Testis (tissue), 5 donors: Measurements from ENCODE around the gene CATSPERD. TPM values are rescaled to one million over a fixed set of nuclear protein-coding genes. Genes with fewer than 3 reads are reported as not detected.

Experiments
- DNase-seq: peaks from one replicate; pipeline ENCODE4 v3.0.0-alpha.2; 2019
- H3K27ac ChIP-seq, 2 donors: fragments of 200-600 bp; sonication (generic); one replicate each; pipeline ENCODE4 v1.5.1; 2019
- H3K27me3 ChIP-seq: fragments of 200-600 bp; sonication (generic); one replicate; pipeline ENCODE4 v1.5.1; 2019
- H3K36me3 ChIP-seq: fragments of 200-600 bp; sonication (generic); one replicate; pipeline ENCODE4 v1.5.1; 2017; ENCODE audit warnings: low read depth; ENCODE audit errors: missing control alignments
- H3K4me1 ChIP-seq: fragments of 200-600 bp; sonication (generic); one replicate; pipeline ENCODE4 v1.5.1; 2019
- H3K4me3 ChIP-seq, 2 donors: fragments of 200-600 bp; sonication (generic); one replicate each; pipeline ENCODE4 v1.5.1; 2017 to 2019
- H3K9me3 ChIP-seq: fragments of 200-600 bp; sonication (generic); one replicate; pipeline ENCODE4 v1.5.1; 2017
- POLR2A ChIP-seq: fragments of 450-650 bp; IDR thresholded peaks from one replicate; pipeline ENCODE4 v1.6.1; 2017; ENCODE audit warnings: antibody characterized with exemption, mild to moderate bottlenecking, moderate library complexity
- WGBS, 2 donors: methylation state at CpG; one replicate each; pipeline ENCODE4 v1.1.5; 2018; 5-methylcytosine and 5-hydroxymethylcytosine counted together
- intact Hi-C: fragments of 100-400 bp; cut with DNase I; formaldehyde crosslinking; loops from one replicate; pipeline ENCODE4 v1.15.1; 2023; ENCODE audit warnings: low total_unique reads
- long read RNA-seq, 2 donors: transcript quantifications; one replicate each; lab custom pipeline, GENCODE V29; 2026
- polyA plus RNA-seq: library from polyadenylated mRNA; stranded (reverse); fragments of 350-450 nt; fragmentation: Illumina TruSeq; extraction: RNeasy Lipid Tissue Mini Kit (QIAGEN cat#74804); gene quantifications from one replicate; pipeline ENCODE4 v1.2.3, GENCODE V29; 2014; ENCODE audit warnings: low read depth, low replicate concordance; ENCODE audit not compliant: insufficient read depth
- total RNA-seq, 2 donors: library from RNA; depleted of rRNA; stranded (reverse); fragments of >200 nt; gene quantifications; one replicate each; pipeline ENCODE4 v1.2.3, GENCODE V29; 2016
- TF ChIP-seq, protein P1 (sequence below), 3 experiments: fragments of 450-650 bp in 2 of 3; fragments of 200-600 bp in 1 of 3; sonication (generic) in 1 of 3; IDR thresholded peaks; one replicate each; pipeline ENCODE4 v1.5.1; 2016 to 2019; ENCODE audit warnings: antibody characterized with exemption in 3 of 3, mild to moderate bottlenecking in 2 of 3, moderate library complexity in 1 of 3

CATSPERD gene, protein sequence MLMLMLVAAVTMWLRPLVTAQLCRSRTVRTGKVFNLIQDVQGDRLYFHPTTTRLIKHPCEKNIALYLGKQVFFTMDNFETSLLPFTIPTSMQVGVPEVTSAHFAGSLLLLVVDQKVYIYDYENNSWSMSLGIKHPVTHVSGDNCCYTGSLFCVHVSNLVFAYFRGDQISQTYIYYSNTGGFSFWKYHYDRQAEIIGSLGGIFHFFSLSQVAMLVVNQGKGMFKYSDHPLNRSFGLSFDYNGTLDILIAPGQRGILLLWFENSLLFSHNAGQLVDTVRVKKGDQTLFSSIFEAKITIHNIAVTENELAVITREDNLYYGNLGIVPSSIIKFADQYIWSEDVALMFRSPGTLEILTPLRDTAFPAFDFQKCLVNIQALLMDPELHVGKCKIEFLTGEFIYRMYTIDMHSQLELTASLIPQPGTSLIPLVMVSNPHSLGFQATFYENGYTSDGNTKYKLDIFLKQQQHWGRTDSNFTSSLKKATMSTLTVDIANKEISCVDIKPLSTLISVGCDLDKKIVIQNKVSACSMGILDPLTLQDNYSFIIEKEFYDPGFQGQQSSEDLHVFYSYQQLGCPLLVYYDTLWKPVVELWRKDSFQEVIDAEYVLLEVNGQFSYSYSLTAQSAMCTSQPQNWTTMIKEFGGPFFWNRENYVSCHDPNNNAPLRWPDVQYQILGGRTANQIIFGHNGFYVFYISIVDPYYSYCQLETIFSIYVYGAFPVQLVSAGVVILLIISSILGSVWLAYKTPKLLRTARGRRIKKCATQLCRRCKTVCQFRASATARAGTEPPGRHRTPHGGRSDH
- total RNA-seq (1 to 10 TPM; 6.1 to 9.3 TPM), polyA plus RNA-seq (31.3 TPM)
- long read RNA-seq, donor 1 = 0 reads
- long read RNA-seq, donor 2 = 0 reads

DNA sequence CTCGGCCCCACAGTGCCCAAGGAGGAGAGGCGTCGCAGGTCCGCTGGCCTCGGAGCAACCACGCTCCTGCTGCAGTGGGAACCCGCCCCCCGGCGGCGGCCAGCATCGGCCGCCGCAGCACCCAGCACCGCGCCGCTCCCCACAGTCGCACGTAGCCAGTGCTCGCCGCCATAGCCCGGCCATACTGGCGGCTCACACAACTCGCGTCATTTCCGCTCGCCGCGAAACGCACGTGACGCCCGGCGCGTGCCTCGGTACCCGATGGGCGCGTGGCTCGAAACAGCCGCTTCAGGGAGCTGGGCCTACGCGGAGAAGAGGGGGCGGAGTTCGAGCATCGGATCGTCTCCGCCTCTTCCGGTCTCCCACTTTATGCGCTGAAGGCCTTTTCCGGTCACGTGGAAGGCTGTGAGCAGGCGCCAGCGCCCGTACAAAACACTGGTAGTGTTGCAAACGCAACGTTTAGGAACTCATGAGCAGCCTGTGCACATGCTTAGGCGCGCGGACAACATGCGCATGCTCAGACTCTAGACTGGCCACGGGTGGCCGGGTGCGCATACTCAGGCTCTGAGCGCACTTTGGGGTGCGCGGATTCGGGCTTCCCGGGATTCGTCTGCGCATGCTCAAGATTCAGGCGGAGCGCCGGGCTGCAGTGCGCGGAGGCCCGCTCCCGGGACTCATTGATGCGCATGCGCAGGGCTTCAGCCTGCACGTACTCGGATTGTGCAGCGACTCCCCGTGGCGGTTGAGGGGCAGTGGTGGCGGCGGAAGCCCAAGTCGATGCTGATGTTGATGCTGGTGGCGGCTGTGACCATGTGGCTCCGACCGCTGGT, at the start of gene CATSPERD, which contains the start of gene LONP1:
TSS of gene CATSPERD (plus strand) at position 677 of the 830 bp plus-strand sequence. CDS start at position 778, 101 bp downstream.
TSS of gene LONP1 (minus strand) at position 186 of the 830 bp plus-strand sequence. CDS start at position 172, 14 bp downstream.
- peaks cover 18% of the 10 kb centered on the region for H3K4me1 ChIP-seq
- DNase-seq = peak; percentile 99
- no peaks in the 10 kb centered on the region for H3K36me3 ChIP-seq
- H3K4me3 ChIP-seq = peak within 1 kb of the TSS; percentile 97 to 99
- intact Hi-C loops = no loop called here
- no peaks in the 10 kb centered on the region for H3K9me3 ChIP-seq
- WGBS, 2 donors = 0 to 1% methylated on average over 29 to 46 of the region's 90 CpGs
- peak within 1 kb of the TSS; percentile 93 to 94 for H3K27ac ChIP-seq
- TF ChIP-seq POLR2A = no peak
- TF ChIP-seq, protein P1, sequence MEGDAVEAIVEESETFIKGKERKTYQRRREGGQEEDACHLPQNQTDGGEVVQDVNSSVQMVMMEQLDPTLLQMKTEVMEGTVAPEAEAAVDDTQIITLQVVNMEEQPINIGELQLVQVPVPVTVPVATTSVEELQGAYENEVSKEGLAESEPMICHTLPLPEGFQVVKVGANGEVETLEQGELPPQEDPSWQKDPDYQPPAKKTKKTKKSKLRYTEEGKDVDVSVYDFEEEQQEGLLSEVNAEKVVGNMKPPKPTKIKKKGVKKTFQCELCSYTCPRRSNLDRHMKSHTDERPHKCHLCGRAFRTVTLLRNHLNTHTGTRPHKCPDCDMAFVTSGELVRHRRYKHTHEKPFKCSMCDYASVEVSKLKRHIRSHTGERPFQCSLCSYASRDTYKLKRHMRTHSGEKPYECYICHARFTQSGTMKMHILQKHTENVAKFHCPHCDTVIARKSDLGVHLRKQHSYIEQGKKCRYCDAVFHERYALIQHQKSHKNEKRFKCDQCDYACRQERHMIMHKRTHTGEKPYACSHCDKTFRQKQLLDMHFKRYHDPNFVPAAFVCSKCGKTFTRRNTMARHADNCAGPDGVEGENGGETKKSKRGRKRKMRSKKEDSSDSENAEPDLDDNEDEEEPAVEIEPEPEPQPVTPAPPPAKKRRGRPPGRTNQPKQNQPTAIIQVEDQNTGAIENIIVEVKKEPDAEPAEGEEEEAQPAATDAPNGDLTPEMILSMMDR (IDR thresholded peaks at IDR 0.05) = peak; percentile 91 to 99 (median 95)
- H3K27me3 ChIP-seq = no peaks in the 10 kb centered on the region

DNA sequence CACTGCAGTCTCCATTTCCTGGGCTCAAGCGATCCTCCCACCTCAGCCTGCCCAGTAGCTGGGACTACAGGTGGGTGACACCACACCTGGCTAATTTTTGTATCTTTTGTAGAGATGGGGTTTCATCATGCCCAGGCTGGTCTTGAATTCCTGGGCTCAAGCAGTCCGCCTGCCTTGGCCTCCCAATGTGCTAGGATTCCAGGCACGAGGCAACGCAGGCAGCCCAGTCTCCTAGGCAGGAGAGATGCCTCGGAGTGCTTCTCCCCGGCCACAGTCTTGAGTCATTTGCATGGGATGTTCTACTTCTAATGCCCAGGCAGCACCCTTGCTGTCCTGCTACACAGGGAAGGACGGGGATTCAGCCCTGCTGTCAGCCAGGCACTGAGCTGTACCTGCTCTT, 48.8 kb upstream of the CATSPERD start:
- H3K4me3 ChIP-seq = no peak overlapping the region
- no peak for TF ChIP-seq POLR2A
- TF ChIP-seq, protein P1 (IDR thresholded peaks at IDR 0.05) = no peak
- no peaks in the 10 kb centered on the region for H3K27me3 ChIP-seq
- intact Hi-C loops = no loop called here
- 88 to 94% methylated on average over 7 of the region's 7 CpGs for WGBS, 2 donors
- DNase-seq = no peak
- H3K36me3 ChIP-seq = no peaks in the 10 kb centered on the region
- no peaks in the 10 kb centered on the region for H3K9me3 ChIP-seq
- H3K4me1 ChIP-seq = no peaks in the 10 kb centered on the region
- no peak overlapping the region for H3K27ac ChIP-seq

DNA sequence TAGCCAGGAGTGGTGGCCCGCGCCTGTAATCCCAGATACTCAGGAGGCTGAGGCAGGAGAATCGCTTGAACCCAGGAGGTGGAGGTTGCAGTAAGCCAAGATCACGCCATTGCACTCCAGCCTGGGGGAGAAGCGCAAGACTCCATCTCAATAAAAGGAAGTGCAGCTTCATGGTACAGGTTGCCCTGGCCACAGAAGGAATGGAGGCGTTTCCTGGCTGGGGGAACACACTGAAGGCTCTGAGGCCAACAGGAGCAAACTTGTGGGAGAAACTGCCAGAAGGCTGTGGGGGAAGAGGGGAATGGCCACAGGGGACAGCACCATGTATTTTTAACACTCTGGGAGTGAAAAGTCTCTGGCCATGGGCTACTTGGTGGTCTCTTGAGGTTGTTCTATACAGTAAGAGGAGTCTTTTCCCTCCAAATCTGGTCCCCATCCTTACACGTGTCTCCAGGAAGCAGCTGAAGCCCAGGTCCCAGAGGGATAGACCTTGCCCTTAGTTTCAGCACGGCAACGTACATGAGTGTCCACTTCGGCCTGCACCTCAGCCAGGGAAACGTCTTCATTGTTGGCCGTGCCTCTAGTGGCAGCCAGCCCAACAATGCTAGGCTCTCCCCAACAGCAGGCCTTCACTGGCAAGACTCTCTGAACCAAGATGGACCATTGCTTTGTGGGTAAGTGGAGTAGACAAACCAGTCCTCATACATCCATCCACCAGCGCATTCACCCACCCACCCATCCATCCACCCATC, 47.6 kb upstream of the CATSPERD start:
- WGBS, 2 donors = 79 to 92% methylated on average over 13 of the region's 13 CpGs
- Histone ChIP-seq H3K36me3 (no peaks in the 10 kb centered on the region), H3K27ac (no peak overlapping the region), H3K27me3 (no peaks in the 10 kb centered on the region), H3K4me3 (no peak overlapping the region), H3K9me3 (no peaks in the 10 kb centered on the region), H3K4me1 (no peaks in the 10 kb centered on the region)
- TF ChIP-seq POLR2A = no peak
- TF ChIP-seq, protein P1 (IDR thresholded peaks at IDR 0.05) = no peak
- no peak for DNase-seq
- intact Hi-C loops = no loop called here

DNA sequence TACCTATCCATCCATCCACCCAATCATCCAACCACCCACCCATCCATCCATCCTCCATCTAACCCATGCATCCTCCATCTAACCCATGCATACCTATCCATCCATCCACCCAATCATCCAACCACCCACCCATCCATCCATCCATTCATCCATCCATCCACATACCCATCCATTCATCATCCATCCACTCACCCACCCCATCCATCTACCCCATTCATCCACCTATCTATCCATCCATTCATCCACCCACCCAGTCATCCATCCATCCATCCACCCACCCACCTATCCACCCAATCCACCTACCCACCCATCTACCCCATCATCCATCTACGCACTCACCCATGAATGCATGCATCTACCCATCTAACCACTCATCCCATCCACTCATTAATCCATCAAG, 46.7 kb upstream of the CATSPERD start:
- no peaks in the 10 kb centered on the region for H3K36me3 ChIP-seq
- WGBS, 2 donors = 92 to 100% methylated on average over 1 of the region's 1 CpG
- no peak for TF ChIP-seq POLR2A
- TF ChIP-seq, protein P1 (IDR thresholded peaks at IDR 0.05) = no peak
- no peaks in the 10 kb centered on the region for H3K27me3 ChIP-seq
- intact Hi-C loops = no loop called here
- no peaks in the 10 kb centered on the region for H3K4me1 ChIP-seq
- H3K27ac ChIP-seq = no peak overlapping the region
- DNase-seq = no peak
- no peak overlapping the region for H3K4me3 ChIP-seq
- H3K9me3 ChIP-seq = no peaks in the 10 kb centered on the region
